ENCODE results near the gene ZNF14. TPM values are rescaled to one million over a fixed set of nuclear protein-coding genes. Genes with fewer than 3 reads are reported as not detected.
A peak's percentile ranks its signal among the peaks of the same experiment; 100 is the strongest.

Gene ZNF14
- total and polyA plus RNA-seq, 9 of the 15 experiments (the other 6 are each of a cell fraction or from before 2014, with no cell fraction given), result 1.9 to 7.0 (median 4.0) TPM

DNA sequence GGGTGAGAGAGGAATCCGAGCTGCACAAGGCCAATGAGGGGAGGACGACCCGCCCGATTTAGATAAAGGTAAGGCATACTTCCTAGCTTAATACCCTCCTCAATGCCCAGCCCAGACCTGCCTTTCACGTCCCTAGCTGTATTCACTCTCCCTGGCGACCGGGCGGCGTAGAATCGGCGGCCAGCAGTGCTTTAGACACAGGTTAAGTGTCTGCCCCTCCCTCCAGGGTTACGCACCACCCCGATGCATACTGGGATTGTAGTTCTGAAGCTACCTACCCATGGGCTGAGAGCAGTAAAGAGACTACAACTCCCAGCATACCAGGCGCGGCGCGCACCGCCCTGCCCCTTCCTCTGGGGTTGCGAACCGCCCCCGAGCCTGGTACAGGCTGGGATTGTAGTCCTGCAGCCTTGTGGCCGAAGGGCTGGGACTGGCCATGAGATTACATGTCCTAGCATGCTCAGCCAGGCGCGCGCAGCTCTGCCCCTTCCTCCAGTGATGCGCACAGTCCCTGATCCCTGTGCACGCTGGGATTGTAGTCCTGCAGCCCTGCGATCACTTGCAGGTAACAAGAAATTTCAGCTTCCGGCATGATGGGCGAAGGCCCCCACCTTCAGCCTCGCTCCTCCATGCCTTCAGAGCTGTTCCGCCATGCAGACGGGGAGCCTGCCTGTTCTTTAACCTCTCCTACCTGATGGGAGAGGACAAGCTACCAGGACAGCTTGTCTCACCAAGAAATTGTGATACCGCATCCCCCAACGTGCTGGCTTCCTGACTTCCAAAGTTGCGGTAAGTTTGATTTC is 43.5 kb upstream of the ZNF14 start (continued):
- TF ChIP-seq CHD4 (IDR thresholded peaks at IDR 0.05; ENCODE audit: insufficient read depth, insufficient replicate concordance, low read depth, low read length, poor library complexity, severe bottlenecking) (no peak), NONO (IDR thresholded peaks at IDR 0.05; ENCODE audit: low read depth in 2 of 2, low read length in 1 of 2) (no peak; a peak in 1 of 4 replicates), ZNF561 (CRISPR knock-in tag; conservative IDR thresholded peaks at IDR 0.05) (no peak), ZC3H11A (IDR thresholded peaks at IDR 0.05; ENCODE audit: low read depth, low read length) (no peak), RFX1 (IDR thresholded peaks at IDR 0.05) (peak; percentile 50; the same call in 1 of the 2 replicates), MYC (IDR thresholded peaks at IDR 0.05; ENCODE audit: low read depth, low read length) (peak; percentile 77), MYC (CRISPR knock-in tag; IDR thresholded peaks at IDR 0.05; ENCODE audit: borderline replicate concordance, low read depth) (no peak), ZNF79 (CRISPR knock-in tag; IDR thresholded peaks at IDR 0.05; ENCODE audit: low read depth) (no peak), STAT5B (CRISPR knock-in tag; IDR thresholded peaks at IDR 0.05) (no peak), ARNT (IDR thresholded peaks at IDR 0.05) (no peak), SPI1 (IDR thresholded peaks at IDR 0.05; ENCODE audit: borderline replicate concordance, low read depth, low read length) (no peak), ZNF583 (CRISPR knock-in tag; IDR thresholded peaks at IDR 0.05) (no peak)
- TF ChIP-seq, protein P1, sequence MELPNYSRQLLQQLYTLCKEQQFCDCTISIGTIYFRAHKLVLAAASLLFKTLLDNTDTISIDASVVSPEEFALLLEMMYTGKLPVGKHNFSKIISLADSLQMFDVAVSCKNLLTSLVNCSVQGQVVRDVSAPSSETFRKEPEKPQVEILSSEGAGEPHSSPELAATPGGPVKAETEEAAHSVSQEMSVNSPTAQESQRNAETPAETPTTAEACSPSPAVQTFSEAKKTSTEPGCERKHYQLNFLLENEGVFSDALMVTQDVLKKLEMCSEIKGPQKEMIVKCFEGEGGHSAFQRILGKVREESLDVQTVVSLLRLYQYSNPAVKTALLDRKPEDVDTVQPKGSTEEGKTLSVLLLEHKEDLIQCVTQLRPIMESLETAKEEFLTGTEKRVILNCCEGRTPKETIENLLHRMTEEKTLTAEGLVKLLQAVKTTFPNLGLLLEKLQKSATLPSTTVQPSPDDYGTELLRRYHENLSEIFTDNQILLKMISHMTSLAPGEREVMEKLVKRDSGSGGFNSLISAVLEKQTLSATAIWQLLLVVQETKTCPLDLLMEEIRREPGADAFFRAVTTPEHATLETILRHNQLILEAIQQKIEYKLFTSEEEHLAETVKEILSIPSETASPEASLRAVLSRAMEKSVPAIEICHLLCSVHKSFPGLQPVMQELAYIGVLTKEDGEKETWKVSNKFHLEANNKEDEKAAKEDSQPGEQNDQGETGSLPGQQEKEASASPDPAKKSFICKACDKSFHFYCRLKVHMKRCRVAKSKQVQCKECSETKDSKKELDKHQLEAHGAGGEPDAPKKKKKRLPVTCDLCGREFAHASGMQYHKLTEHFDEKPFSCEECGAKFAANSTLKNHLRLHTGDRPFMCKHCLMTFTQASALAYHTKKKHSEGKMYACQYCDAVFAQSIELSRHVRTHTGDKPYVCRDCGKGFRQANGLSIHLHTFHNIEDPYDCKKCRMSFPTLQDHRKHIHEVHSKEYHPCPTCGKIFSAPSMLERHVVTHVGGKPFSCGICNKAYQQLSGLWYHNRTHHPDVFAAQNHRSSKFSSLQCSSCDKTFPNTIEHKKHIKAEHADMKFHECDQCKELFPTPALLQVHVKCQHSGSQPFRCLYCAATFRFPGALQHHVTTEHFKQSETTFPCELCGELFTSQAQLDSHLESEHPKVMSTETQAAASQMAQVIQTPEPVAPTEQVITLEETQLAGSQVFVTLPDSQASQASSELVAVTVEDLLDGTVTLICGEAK (IDR thresholded peaks at IDR 0.05), result peak; percentile 84
- TF ChIP-seq, protein P1 (CRISPR knock-in tag; IDR thresholded peaks at IDR 0.05), result no peak
- TF ChIP-seq, protein P2, sequence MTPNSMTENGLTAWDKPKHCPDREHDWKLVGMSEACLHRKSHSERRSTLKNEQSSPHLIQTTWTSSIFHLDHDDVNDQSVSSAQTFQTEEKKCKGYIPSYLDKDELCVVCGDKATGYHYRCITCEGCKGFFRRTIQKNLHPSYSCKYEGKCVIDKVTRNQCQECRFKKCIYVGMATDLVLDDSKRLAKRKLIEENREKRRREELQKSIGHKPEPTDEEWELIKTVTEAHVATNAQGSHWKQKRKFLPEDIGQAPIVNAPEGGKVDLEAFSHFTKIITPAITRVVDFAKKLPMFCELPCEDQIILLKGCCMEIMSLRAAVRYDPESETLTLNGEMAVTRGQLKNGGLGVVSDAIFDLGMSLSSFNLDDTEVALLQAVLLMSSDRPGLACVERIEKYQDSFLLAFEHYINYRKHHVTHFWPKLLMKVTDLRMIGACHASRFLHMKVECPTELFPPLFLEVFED (CRISPR knock-in tag; conservative IDR thresholded peaks at IDR 0.05), result no peak
- TF ChIP-seq, protein P3, sequence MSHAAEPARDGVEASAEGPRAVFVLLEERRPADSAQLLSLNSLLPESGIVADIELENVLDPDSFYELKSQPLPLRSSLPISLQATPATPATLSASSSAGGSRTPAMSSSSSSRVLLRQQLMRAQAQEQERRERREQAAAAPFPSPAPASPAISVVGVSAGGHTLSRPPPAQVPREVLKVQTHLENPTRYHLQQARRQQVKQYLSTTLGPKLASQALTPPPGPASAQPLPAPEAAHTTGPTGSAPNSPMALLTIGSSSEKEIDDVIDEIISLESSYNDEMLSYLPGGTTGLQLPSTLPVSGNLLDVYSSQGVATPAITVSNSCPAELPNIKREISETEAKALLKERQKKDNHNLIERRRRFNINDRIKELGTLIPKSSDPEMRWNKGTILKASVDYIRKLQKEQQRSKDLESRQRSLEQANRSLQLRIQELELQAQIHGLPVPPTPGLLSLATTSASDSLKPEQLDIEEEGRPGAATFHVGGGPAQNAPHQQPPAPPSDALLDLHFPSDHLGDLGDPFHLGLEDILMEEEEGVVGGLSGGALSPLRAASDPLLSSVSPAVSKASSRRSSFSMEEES (CRISPR knock-in tag; IDR thresholded peaks at IDR 0.05), result no peak

Measured in K562 (cell line).